HG02763 (cell line): ENCODE results near the gene AGAP1.

ENCODE experiments used
- ATAC-seq: cut with Tn5 transposase; IDR thresholded peaks from one replicate; pipeline ENCODE4 v1.9.1; 2021; ENCODE audit warnings: mild to moderate bottlenecking, moderate library complexity; ENCODE audit not compliant: unreplicated experiment

The AGAP1 gene

DNA sequence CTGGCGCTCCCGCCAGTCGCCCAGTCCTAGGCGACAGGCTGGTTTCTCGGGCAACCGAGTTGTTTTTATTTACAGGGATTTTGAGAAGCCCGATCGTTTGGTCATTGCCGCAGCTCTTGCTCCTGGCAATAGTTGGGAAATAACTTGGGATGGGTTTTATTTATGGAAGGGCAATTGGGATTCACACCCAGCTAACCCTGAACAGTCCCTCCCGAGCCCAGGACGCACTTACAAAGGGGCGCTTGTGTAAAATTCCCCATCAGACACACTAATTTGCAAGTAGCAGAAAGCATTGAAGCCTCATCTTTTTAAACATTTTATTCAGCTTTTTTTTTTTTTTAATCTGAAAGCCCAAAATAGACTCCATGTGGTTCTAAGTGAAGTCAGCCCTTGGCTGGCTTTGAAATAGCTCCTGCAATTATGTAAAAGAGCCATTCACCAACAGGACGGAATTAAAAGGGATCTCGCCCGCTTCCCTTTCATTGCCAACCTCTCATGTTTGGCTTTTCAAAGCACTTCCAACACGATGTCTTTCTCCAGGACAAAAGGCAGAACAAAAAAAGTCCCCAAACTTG lies 677.9 kb downstream of the AGAP1 start:
- no peak for ATAC-seq

DNA sequence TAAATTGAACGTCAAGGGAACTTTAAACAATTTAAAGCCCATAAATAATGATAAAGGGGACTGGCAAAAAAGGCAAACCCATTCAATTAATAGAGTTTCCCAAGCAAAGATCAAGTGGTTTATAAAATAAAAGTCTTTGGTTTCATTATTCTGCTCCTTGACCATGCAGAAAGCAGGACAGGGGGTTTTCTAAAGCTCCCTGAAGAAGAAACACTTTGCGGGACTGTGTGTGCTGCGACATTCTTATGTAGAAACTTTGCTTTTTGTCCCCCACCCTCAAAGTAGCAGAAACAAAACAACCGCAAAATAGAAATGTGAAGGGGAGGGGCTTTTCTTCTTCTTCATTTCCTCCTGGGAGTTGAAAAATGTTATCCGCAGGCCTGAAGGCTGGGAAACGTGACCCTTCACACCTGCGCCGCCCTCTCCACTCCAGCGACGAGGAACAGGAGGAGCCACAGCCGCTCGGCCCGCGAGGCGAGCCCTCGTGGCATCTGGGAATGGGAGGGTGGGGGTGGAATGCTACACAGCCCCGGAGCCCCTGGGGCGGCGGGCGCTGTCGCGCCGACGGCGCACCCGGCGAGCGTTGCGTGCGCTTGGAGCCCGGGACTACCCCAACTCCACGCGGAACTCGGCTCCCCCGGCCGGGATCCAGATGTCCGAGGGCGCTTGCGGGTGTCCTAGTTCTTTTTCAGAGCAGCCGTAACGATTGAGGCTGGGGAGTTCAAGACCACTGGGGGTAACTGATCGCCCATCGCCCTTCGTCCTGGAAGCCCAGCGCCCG lies 678.6 kb downstream of the AGAP1 start:
- no peak for ATAC-seq

DNA sequence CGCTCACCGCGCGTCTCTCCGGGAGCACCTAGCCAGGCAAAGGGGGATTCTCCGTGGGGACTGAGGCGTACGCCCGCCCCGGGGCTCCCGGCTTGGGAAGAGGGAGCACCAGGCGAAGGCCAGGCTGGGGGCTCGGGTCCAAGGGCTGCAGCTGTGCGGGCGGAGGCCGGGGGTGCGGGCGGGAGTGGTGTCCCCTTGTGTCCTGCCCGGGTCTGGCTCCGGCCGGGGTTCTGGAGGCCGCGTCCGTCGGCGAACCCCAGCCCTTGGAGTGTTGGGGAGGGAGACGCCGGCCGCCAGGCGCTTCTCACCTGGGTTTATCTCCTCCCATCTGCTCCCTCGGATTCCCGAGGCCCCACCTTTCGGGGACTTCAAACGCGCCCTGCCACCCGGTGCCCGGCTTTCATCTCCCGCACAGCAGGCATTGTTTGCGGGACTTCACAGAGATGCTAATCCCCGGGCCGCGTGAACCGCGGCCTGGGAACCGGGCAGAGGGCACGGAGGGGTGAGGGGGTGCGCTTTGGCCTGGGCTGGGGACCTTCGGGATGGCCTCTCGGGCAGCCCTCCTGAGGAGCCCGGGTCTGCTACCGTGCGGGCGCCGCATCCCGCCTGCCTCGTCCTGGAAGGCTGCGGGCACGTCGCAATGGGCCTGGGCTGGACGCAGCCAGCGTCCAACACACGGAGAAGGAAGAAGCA lies 679.3 kb downstream of the AGAP1 start:
- ATAC-seq, result no peak

DNA sequence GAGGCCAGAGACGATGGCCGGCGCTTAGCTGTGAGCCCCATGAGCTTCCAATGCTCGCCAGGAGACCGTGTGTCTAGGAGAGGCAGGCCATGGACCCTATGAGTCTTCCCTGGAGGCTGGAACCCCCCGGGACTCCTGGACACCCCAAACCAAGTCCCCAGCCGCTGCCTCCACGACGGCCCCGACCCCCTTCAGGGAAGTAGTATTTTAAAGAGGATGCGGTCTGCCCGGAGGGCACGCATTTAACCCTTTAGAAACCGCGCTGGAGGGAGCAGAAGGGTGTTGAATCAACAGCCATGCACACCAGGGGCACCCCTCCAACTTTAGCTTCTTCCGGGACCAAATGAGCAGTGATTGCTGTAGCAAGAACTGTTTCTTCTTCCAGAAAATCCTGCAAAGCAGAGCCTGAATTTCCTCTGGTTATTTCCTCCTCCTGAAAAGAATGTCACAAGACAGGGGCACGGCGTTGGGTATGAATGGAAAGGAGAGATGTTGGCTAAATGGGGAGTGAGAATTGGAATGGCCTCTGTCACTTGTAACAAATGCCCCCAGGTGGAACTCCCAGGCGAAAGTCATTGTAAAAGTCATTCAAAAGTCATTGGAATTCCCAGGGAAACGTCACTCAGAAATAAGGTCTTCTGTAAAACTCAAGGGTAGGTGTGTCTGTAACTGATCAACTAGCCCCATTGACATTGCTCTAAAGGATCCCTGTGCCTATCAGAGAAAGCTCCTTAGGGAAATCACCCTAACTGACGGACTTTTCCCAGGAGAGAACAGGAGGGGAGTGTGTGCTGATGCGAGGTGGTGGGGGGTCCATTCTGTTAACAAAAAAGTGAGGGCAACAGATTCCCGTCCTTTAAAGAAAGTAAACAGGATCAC lies 680.1 kb downstream of the AGAP1 start:
- no peak for ATAC-seq

DNA sequence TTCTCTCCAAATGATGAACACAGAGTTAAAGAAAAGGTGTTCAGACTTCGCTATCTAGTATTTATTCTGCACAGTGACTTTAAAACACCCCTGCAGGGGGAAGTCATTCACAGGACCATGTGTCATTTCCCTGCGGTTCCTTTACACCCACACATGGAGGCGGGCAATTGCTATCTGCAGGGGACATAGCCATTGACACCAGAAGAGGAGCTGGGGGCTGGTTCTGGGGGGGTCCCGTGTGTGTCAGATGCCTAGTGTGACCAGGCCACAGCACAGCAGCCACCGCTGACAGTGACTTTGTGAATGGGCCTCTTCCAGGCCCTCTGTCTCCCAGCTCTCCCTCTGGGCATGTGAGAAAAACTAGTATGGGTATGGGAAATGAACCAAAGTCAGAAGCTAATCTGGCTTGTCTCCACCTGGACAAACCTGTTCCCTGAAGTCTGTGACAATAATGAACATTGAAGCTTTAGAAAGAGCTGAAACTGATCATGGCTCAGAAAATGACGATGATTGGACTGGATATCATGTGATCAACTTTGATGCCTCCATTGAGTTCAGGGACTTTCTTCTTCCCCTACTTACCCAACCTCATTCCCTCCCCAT lies 681.8 kb downstream of the AGAP1 start:
- ATAC-seq, result no peak

DNA sequence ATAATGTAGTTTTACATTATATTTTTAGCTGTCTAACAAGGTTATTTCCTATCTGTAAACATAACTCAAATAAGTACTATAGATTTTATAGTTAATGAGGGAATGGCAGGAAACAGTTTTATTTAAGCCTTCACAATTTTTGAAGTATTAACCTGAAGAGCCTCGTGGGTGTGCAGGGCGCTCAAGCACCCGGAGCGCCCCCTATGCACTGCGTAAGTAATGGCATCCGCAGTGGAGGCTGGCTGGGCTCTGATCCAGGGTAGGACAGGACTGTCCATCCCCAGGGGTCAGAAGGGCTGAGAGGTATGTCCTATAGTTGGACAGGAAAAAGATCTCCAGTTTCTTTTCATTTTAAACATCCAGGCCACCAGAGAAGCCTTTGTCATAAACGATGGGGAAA lies 682.6 kb downstream of the AGAP1 start:
- ATAC-seq, result no peak

DNA sequence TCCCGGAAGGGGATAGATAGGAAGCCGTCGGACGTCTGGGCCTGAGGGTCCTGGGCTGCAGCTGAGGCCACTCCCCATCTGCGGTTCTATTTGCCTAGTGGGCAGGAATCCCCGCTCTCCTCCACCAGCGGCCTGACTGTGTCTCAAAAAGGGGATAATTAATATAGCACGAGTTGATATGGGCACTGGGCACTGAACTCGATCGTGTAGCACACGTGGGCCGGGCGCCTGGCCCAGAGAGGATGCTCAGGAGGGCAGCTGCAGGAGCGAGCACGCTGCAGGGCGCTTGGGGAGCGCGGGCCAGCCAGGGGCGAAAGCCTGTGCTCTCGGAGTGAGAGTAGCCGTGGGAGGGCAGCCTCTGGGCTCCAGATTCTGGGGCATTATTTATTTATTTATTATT lies 683.1 kb downstream of the AGAP1 start:
- ATAC-seq, result no peak

DNA sequence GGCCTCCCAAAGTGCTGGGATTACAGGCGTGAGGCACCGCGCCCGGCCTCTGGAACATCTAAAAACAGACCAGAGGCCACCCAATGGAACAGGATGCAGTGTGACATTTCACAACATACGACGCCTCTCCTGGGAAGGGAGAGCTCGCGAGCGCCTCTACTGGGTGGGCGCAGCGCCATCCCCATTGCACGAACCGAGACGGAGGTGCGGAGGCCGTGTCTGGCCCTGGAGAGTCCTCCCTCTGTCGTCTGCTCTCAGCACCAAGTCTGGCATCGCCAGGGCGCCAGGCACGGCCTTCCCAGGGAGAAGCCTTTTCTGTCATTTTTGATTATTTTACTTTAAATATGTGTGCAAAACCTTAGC lies 683.7 kb downstream of the AGAP1 start:
- ATAC-seq, result no peak

DNA sequence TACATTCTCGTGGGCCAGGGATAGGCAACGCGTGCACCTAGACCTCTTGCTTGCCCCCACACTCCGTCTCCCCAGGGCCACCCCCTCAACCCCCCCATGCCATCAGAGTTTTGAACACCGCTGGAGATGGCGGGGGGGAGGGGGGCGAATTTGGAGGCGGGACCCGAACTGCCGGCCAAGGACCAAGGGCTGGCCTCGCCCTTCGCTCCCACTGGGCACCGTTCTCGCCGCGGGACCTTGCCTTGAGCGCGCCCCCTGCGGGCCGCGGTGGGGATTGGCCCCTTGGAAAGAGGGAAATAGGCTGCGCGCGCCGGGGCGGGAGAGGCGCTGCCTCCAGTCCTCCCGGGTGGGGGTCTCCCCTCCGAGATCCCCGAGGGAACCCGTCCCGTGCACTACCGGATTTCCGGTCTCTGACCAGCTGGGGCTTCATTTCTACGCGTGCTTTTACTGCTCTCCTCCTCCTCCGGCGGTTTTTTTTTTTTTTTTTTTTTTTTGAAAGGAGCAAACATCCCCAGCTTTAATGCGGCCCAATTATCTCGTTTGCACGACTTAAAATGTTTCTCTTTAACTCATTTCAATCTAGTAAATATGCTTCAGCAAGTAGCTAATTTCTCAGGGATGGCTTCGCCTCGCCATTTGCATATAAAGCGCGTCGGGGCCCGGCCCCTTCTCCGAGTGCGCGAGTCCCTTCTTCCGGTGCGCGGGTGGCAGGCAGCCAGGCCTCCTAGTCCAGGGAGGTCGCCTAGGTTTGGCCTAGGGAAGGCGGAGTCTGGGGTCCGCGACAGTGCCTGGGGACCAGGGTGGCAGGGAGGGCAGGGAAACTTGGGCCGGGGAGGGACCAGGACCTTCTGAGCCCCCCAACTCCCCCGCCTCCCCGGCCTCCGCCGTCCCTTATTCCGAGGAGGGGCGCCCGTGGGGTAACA lies 684.4 kb downstream of the AGAP1 start:
- no peak for ATAC-seq

DNA sequence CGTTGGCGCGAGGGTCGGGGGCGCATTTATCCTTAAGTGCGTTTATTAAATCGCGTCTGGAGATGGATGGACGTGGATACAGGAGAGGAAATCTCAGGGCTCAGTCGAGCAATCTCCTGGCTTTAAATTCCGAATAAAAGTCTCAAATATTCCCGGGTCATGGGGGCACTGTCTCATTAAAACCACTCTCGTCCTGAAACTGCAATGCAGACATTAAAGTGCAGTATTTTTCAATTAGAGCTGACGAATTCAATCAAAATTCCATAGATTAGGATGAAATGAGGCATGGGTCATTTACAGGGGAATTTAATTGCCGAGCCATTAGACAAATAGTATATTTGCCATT lies 685.0 kb downstream of the AGAP1 start:
- ATAC-seq, result no peak

DNA sequence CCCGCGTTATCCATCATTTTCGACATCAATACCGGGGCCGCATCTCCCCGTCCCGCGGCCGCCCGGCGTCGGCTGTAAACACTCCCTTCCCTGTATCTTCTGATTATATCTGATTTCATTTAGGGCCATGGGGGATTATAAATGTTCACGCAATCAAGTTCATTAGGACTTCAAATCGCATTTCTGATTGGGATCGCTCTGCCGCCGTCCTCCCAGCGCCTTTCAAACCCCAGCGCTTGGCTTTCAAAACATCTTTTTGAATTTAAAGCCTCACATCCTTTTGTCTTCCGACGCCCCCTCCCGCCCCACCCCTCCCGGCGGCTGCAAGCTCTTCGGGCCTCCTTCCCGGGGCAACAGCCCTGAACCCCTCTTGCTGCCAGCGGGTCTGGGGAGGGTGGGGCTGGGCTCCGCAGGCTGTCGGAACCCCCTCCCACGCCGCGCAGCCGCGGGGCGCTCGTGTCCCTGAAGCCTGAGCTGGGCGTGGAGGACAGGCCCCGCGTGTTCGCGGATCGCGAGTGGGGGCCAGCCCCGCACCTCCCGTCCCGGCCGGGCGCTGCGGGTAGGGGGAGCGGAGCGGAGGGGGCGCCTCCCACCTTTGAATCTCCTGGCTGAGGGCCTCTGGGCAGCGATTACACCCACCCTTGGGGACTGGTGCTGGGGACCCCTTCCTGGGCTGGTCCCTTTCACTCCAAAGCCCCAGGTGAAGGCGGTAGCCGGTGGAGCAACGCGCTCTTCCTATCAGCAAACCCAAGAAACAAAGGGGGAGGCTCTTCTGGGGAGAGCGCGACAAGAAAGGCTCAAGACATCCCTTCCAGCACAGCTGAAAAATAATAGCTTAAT lies 685.6 kb downstream of the AGAP1 start:
- ATAC-seq, result no peak

DNA sequence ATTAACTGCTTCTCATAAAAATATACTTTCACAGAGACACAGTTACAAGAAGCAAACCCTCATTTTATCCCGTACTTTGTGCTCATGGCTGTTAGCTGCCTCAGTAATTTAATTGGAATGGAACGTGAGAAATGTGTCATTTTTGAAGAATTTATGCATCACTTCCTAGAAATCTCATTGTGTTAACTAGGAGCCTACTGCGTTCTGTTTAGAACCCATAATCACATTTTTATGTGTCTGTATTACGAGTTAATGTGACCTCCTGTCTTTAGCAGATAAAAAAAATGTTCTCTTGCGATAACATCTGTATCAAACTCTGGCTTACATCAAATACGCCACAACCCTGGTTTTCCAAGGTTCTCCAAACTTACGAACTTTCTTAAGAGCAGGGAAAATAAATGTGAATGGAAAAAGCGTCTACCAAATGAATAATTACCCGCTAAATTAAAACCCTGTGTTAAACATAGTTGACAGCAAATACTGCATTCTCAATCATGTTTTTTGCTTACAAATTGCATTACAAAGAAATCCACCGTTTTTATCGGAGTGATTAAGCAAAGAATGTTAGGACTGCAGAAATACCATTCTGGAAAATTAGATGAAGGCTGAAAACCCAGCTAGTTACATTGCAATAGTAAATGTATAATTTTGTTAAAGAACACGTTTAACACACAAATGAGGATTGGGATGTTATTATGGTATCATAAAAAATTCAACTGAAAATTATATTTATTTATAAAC lies 686.4 kb downstream of the AGAP1 start:
- ATAC-seq, result no peak

DNA sequence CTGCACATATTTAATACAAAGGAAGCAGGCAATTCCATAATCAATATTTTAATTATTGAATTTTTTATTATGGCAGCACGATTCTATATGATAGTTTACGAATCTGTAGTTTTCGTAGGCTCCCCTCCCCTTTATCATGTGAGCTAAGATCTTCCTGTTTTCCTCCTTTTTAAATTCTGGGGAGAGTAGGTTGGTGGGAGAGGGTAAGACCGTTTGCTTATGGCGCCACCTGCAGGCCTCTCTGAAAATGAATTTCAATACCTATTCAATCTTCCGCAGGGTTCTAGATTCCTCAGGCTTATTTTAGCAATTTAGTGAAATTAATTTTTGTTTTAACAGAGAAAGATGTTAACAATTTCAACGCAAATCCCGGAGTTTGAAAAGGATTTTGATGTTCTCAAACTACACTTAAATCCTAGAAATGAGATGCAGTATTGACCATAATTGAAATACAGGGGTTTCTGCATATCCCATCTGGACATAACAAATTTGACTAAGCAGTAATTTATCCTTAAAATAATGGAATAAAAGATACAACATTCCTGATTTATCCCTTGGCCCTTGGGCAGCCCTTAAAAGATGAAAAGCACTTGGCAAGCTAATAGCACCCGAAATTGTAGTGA lies 687.1 kb downstream of the AGAP1 start:
- ATAC-seq, result no peak
